Endodermal cell (in vitro differentiated cells): ENCODE data around the gene CTSS. TPM values are rescaled to one million over a fixed set of nuclear protein-coding genes. Genes with fewer than 3 reads are reported as not detected.
"Not testable (repeated sequence)": the region's sequence is repeated elsewhere in the genome, so short reads cannot be mapped to it uniquely, and the experiment has no call there.

Experiments
- DNase-seq: peaks from one replicate; pipeline ENCODE4 v3.0.0-alpha.2; 2017
- H3K27ac ChIP-seq: 2 replicates; pipeline ENCODE4 v1.5.1; 2013; ENCODE audit warnings: mild to moderate bottlenecking, low read depth, low read length, moderate library complexity
- H3K27me3 ChIP-seq: 2 replicates; pipeline ENCODE4 v1.6.1; 2013; ENCODE audit warnings: mild to moderate bottlenecking, low read length, moderate library complexity; ENCODE audit not compliant: insufficient read depth, control insufficient read depth, poor library complexity, severe bottlenecking
- H3K36me3 ChIP-seq: 2 replicates; pipeline ENCODE4 v1.7.0; 2013; ENCODE audit warnings: mild to moderate bottlenecking, low read length, moderate library complexity; ENCODE audit not compliant: control insufficient read depth, insufficient read depth
- H3K4me1 ChIP-seq: one replicate; pipeline ENCODE4 v1.7.0; 2013; ENCODE audit warnings: low read length; ENCODE audit not compliant: control insufficient read depth, insufficient read depth
- H3K4me3 ChIP-seq: 2 replicates; pipeline ENCODE4 v1.5.1; 2013; ENCODE audit warnings: mild to moderate bottlenecking, low read length, moderate library complexity
- H3K9ac ChIP-seq: 2 replicates; pipeline ENCODE4 v1.6.1; 2013; ENCODE audit warnings: mild to moderate bottlenecking, low read length, moderate library complexity; ENCODE audit not compliant: poor library complexity, severe bottlenecking; ENCODE audit errors: extremely low read depth
- H3K9me3 ChIP-seq: 2 replicates; pipeline ENCODE4 v1.6.1; 2013; ENCODE audit warnings: mild to moderate bottlenecking, low read length, moderate library complexity; ENCODE audit not compliant: control insufficient read depth
- H3K27ac Mint-ChIP-seq: 2 replicates; pipeline ENCODE4 v1.8.0; 2020; ENCODE audit warnings: mixed read lengths
- H3K27me3 Mint-ChIP-seq: 2 replicates; pipeline ENCODE4 v1.8.0; 2021; ENCODE audit warnings: mild to moderate bottlenecking, mixed read lengths; ENCODE audit not compliant: insufficient read depth
- H3K36me3 Mint-ChIP-seq: 2 replicates; pipeline ENCODE4 v1.8.0; 2020; ENCODE audit warnings: low read depth, mixed read lengths
- H3K4me1 Mint-ChIP-seq: 2 replicates; pipeline ENCODE4 v1.8.0; 2020; ENCODE audit warnings: mixed read lengths
- H3K4me3 Mint-ChIP-seq: 2 replicates; pipeline ENCODE4 v1.8.0; 2020; ENCODE audit warnings: mild to moderate bottlenecking, moderate library complexity, mixed read lengths
- H3K9me3 Mint-ChIP-seq: 2 replicates; pipeline ENCODE4 v1.8.0; 2020; ENCODE audit warnings: mild to moderate bottlenecking, mixed read lengths
- CTCF ChIP-seq: fragments of 200-600 bp; sonication (generic); conservative IDR thresholded peaks from 2 replicates; pipeline ENCODE4 v1.5.0; 2021; ENCODE audit warnings: antibody characterized with exemption, mild to moderate bottlenecking
- WGBS, 2 experiments: methylation state at CpG; one replicate each; pipeline versions ENCODE4 v1.1.5 to v1.1.7; 2013; ENCODE audit warnings: missing lambda C conversion rate in 2 of 2, mixed read lengths in 1 of 2; ENCODE audit not compliant: insufficient coverage in 1 of 2, insufficient read length in 1 of 2; 5-methylcytosine and 5-hydroxymethylcytosine counted together
- total RNA-seq, 2 donors: library from RNA; stranded (reverse); fragmentation: NEBNext Ultra II Directional in 1 of 2; extraction: Animal tissue kit (Norgen Biotek cat#: 25700) in 1 of 2; gene quantifications; 2 replicates in 1 of 2; 3 replicates in 1 of 2; pipeline ENCODE4 v1.2.1, GENCODE V29; 2021

Gene CTSS
- total RNA-seq, 2 donors from 2014 or later: not detected

- Histone ChIP-seq H3K9ac (no peak overlapping the region), H3K4me3 (no peak overlapping the region), H3K9me3 (no peaks in the 10 kb centered on the region), H3K4me1 (peaks cover 11% of the 10 kb centered on the region), H3K27me3 (no peaks in the 10 kb centered on the region), H3K27ac (no peak overlapping the region), H3K36me3 (peaks cover 34% of the 10 kb centered on the region)
- H3K9me3 Mint-ChIP-seq: no peaks in the 10 kb centered on the region
- no peak overlapping the region for H3K27ac Mint-ChIP-seq
- H3K36me3 Mint-ChIP-seq: peaks cover 17% of the 10 kb centered on the region
- H3K4me3 Mint-ChIP-seq: no peak overlapping the region
- no peak for TF ChIP-seq CTCF
- H3K4me1 Mint-ChIP-seq: peaks cover 44% of the 10 kb centered on the region
- 94 to 100% methylated on average over 3 to 5 of the region's 5 CpGs for WGBS, 2 experiments
- H3K27me3 Mint-ChIP-seq: no peaks in the 10 kb centered on the region
- DNase-seq: no peak
Measured at GRCh38 chr1:150799089-150799488, 33.5 kb upstream of the CTSS start.

GRCh38 chr1:150798525-150798924, 32.9 kb upstream of the CTSS start:
- WGBS, 2 experiments: 74 to 91% methylated on average over 3 to 4 of the region's 4 CpGs
- peaks cover 11% of the 10 kb centered on the region for H3K4me1 ChIP-seq
- no peak overlapping the region for H3K27ac Mint-ChIP-seq
- peaks cover 18% of the 10 kb centered on the region for H3K36me3 Mint-ChIP-seq
- no peaks in the 10 kb centered on the region for H3K27me3 ChIP-seq
- DNase-seq: peak; percentile 70
- H3K27me3 Mint-ChIP-seq: no peaks in the 10 kb centered on the region
- H3K9me3 Mint-ChIP-seq: no peaks in the 10 kb centered on the region
- H3K36me3 ChIP-seq: peaks cover 34% of the 10 kb centered on the region
- no peak overlapping the region for H3K4me3 Mint-ChIP-seq
- H3K27ac ChIP-seq: peak overlapping the region; percentile 36
- no peak overlapping the region for H3K4me3 ChIP-seq
- no peaks in the 10 kb centered on the region for H3K9me3 ChIP-seq
- no peak for TF ChIP-seq CTCF
- no peak overlapping the region for H3K9ac ChIP-seq
- peaks cover 43% of the 10 kb centered on the region for H3K4me1 Mint-ChIP-seq

GRCh38 chr1:150796374-150796773, 30.8 kb upstream of the CTSS start:
- peaks cover 11% of the 10 kb centered on the region for H3K4me1 ChIP-seq
- no peak overlapping the region for H3K4me3 Mint-ChIP-seq
- TF ChIP-seq CTCF: no peak
- no peak for DNase-seq
- no peaks in the 10 kb centered on the region for H3K9me3 Mint-ChIP-seq
- H3K27ac Mint-ChIP-seq: no peak overlapping the region
- no peak overlapping the region for H3K9ac ChIP-seq
- no peaks in the 10 kb centered on the region for H3K9me3 ChIP-seq
- H3K27me3 Mint-ChIP-seq: no peaks in the 10 kb centered on the region
- H3K4me3 ChIP-seq: no peak overlapping the region
- H3K27me3 ChIP-seq: no peaks in the 10 kb centered on the region
- H3K27ac ChIP-seq: no peak overlapping the region
- peaks cover 34% of the 10 kb centered on the region for H3K36me3 ChIP-seq
- H3K4me1 Mint-ChIP-seq: peaks cover 39% of the 10 kb centered on the region
- 96 to 100% methylated on average over 3 of the region's 3 CpGs for WGBS, 2 experiments
- peaks cover 18% of the 10 kb centered on the region for H3K36me3 Mint-ChIP-seq

- H3K9me3 ChIP-seq, H3K27ac Mint-ChIP-seq, H3K4me3 ChIP-seq, H3K27ac ChIP-seq, H3K9me3 Mint-ChIP-seq, DNase-seq, H3K27me3 Mint-ChIP-seq, H3K27me3 ChIP-seq, H3K9ac ChIP-seq, H3K4me3 Mint-ChIP-seq: not testable (repeated sequence)
- Histone ChIP-seq H3K4me1 (peaks cover 11% of the 10 kb centered on the region), H3K36me3 (peaks cover 29% of the 10 kb centered on the region)
- Mint-ChIP-seq H3K4me1 (peaks cover 20% of the 10 kb centered on the region), H3K36me3 (peaks cover 18% of the 10 kb centered on the region)
- WGBS, 2 experiments: 83 to 96% methylated on average over 2 to 3 of the region's 3 CpGs
Measured at GRCh38 chr1:150793778-150794177, 28.2 kb upstream of the CTSS start.
